ENCODE measurements around the gene ALG6. TPM values are rescaled to one million over a fixed set of nuclear protein-coding genes. Genes with fewer than 3 reads are reported as not detected.

Gene ALG6
- total RNA-seq, 6 donors from 2014 or later: 1.00 to 15.7 (median 9.3) TPM

GRCh38 chr1:63487336-63488065, 120.1 kb downstream of the ALG6 start:
- peak in 1 of 4 donors; percentile 40 for TF ChIP-seq EP300 (IDR thresholded peaks at IDR 0.05)
- no peak for TF ChIP-seq CTCF (IDR thresholded peaks at IDR 0.05)
- ATAC-seq (ENCODE audit: low FRiP score in 2 of 2): no peak
- no peak overlapping the region for H3K27ac ChIP-seq

More at GRCh38 chr1:63487336-63488065, 120.1 kb downstream of the ALG6 start:
- Histone ChIP-seq H3K4me3 (no peak overlapping the region), H3K27me3 (no peaks in the 10 kb centered on the region), H3K36me3 (no peaks in the 10 kb centered on the region), H3K9me3 (no peaks in the 10 kb centered on the region), H3K4me1 (no peaks in the 10 kb centered on the region)
- whole genome bisulfite sequencing, 2 donors: 76 to 85% methylated on average over 8 of the region's 8 CpGs
- no peak for DNase-seq

Small RNA genes lying within 50 kb of the gene (small RNA-seq; reads per million reads assigned to genes)
- 0 reads per million in 4 donors for gene MIR6068
- 0 reads per million in 4 donors for gene RF00019

Other genes with a start within 250 kb of the ALG6 start
- under 1 TPM in 1 of 6 donors, not detected in 5; 0.09 TPM for gene FOXD3, start 45.1 kb upstream of the ALG6 start, total RNA-seq
- gene ITGB3BP, start 155.6 kb downstream of the ALG6 start, total RNA-seq: 10 to 100 TPM in 3 of 6 donors, 1 to 10 TPM in 3; 8.2 to 14.7 (median 10.4) TPM
- gene EFCAB7, start 155.9 kb downstream of the ALG6 start, total RNA-seq: 10 to 100 TPM in 2 of 6 donors, 1 to 10 TPM in 4; 2.1 to 20.4 (median 4.7) TPM
- 100 to 1,000 TPM in 1 of 6 donors, 10 to 100 TPM in 5; 25.1 to 101 (median 61.3) TPM for gene PGM1, start 225.8 kb downstream of the ALG6 start, total RNA-seq